Measurements from ENCODE around the gene GIMAP4.

GRCh38 chr7:150553163-150553562, 14.0 kb upstream of the GIMAP4 start:
- TF ChIP-seq POLR2A (IDR thresholded peaks at IDR 0.05) (no peak), CTCF (IDR thresholded peaks at IDR 0.05) (no peak)

Measured in testis (tissue), 2 donors.